ENCODE data around the gene DIP2C.

Gene DIP2C

GRCh38 chr10:391847-392704, 297.4 kb downstream of the DIP2C start:
- peak overlapping the region; percentile 93 for H3K27ac Mint-ChIP-seq
- H3K9me3 Mint-ChIP-seq = peaks cover 6% of the 10 kb centered on the region
- intact Hi-C loops (cut with micrococcal nuclease) = no loop called here

GRCh38 chr10:391305-391704, 298.2 kb downstream of the DIP2C start:
- Mint-ChIP-seq H3K36me3 (ENCODE audit: low read depth) (no peaks in the 10 kb centered on the region), H3K27me3 (peaks cover 5% of the 10 kb centered on the region), H3K27ac (peak overlapping the region; percentile 93), H3K4me1 (ENCODE audit: low read depth) (peaks cover 50% of the 10 kb centered on the region), H3K4me3 (no peak overlapping the region), H3K9me3 (peaks cover 6% of the 10 kb centered on the region)
- intact Hi-C loops (cut with micrococcal nuclease) = no loop called here

More at GRCh38 chr10:391847-392704, 297.4 kb downstream of the DIP2C start:
- H3K27me3 Mint-ChIP-seq = peaks cover 6% of the 10 kb centered on the region
- H3K4me1 Mint-ChIP-seq (ENCODE audit: low read depth) = peaks cover 47% of the 10 kb centered on the region
- H3K36me3 Mint-ChIP-seq (ENCODE audit: low read depth) = no peaks in the 10 kb centered on the region
- no peak overlapping the region for H3K4me3 Mint-ChIP-seq

GRCh38 chr10:390449-391100, 298.9 kb downstream of the DIP2C start:
- no peaks in the 10 kb centered on the region for H3K36me3 Mint-ChIP-seq (ENCODE audit: low read depth)
- peak overlapping the region; percentile 93 for H3K27ac Mint-ChIP-seq
- peaks cover 6% of the 10 kb centered on the region for H3K9me3 Mint-ChIP-seq
- H3K4me1 Mint-ChIP-seq (ENCODE audit: low read depth) = peaks cover 57% of the 10 kb centered on the region
- H3K27me3 Mint-ChIP-seq = peaks cover 9% of the 10 kb centered on the region
- intact Hi-C loops (cut with micrococcal nuclease) = no loop called here
- no peak overlapping the region for H3K4me3 Mint-ChIP-seq

- intact Hi-C loops (cut with micrococcal nuclease) = no loop called here
- peaks cover 10% of the 10 kb centered on the region for H3K27me3 Mint-ChIP-seq
These were observed 299.5 kb downstream of the DIP2C start for GRCh38 chr10:389836-390448.

GRCh38 chr10:389261-389790, 300.1 kb downstream of the DIP2C start:
- Mint-ChIP-seq H3K36me3 (ENCODE audit: low read depth) (peaks cover 3% of the 10 kb centered on the region), H3K4me3 (no peak overlapping the region), H3K9me3 (peaks cover 6% of the 10 kb centered on the region), H3K27ac (peak overlapping the region; percentile 93), H3K27me3 (peaks cover 15% of the 10 kb centered on the region), H3K4me1 (ENCODE audit: low read depth) (peaks cover 59% of the 10 kb centered on the region)
- intact Hi-C loops (cut with micrococcal nuclease) = no loop called here

More at GRCh38 chr10:389836-390448, 299.5 kb downstream of the DIP2C start:
- Mint-ChIP-seq H3K36me3 (ENCODE audit: low read depth) (no peaks in the 10 kb centered on the region), H3K4me3 (no peak overlapping the region), H3K4me1 (ENCODE audit: low read depth) (peaks cover 60% of the 10 kb centered on the region), H3K27ac (peak overlapping the region; percentile 93), H3K9me3 (peaks cover 6% of the 10 kb centered on the region)

GRCh38 chr10:388661-389045, 300.8 kb downstream of the DIP2C start:
- H3K9me3 Mint-ChIP-seq = no peaks in the 10 kb centered on the region
- H3K4me3 Mint-ChIP-seq = peak overlapping the region; percentile 64
- intact Hi-C loops (cut with micrococcal nuclease) = no loop called here
- peaks cover 54% of the 10 kb centered on the region for H3K4me1 Mint-ChIP-seq (ENCODE audit: low read depth)
- peaks cover 9% of the 10 kb centered on the region for H3K36me3 Mint-ChIP-seq (ENCODE audit: low read depth)
- peak overlapping the region; percentile 93 for H3K27ac Mint-ChIP-seq
- H3K27me3 Mint-ChIP-seq = peaks cover 18% of the 10 kb centered on the region

- Mint-ChIP-seq H3K9me3 (no peaks in the 10 kb centered on the region), H3K27me3 (peaks cover 19% of the 10 kb centered on the region), H3K36me3 (ENCODE audit: low read depth) (peaks cover 11% of the 10 kb centered on the region), H3K4me1 (ENCODE audit: low read depth) (peaks cover 54% of the 10 kb centered on the region), H3K4me3 (peak overlapping the region; percentile 64), H3K27ac (peak overlapping the region; percentile 93)
- intact Hi-C loops (cut with micrococcal nuclease) = no loop called here
These were observed 301.4 kb downstream of the DIP2C start for GRCh38 chr10:387909-388660.

- Mint-ChIP-seq H3K27ac (peak overlapping the region; percentile 93), H3K4me3 (peak overlapping the region; percentile 64), H3K9me3 (no peaks in the 10 kb centered on the region), H3K27me3 (peaks cover 19% of the 10 kb centered on the region), H3K36me3 (ENCODE audit: low read depth) (peaks cover 11% of the 10 kb centered on the region), H3K4me1 (ENCODE audit: low read depth) (peaks cover 54% of the 10 kb centered on the region)
- intact Hi-C loops (cut with micrococcal nuclease) = no loop called here
These were observed 301.9 kb downstream of the DIP2C start for GRCh38 chr10:387593-387891.

- peak overlapping the region; percentile 64 for H3K4me3 Mint-ChIP-seq
- H3K9me3 Mint-ChIP-seq = no peaks in the 10 kb centered on the region
- H3K36me3 Mint-ChIP-seq (ENCODE audit: low read depth) = peaks cover 11% of the 10 kb centered on the region
- H3K27me3 Mint-ChIP-seq = peaks cover 19% of the 10 kb centered on the region
- peak overlapping the region; percentile 93 for H3K27ac Mint-ChIP-seq
- intact Hi-C loops (cut with micrococcal nuclease) = no loop called here
- H3K4me1 Mint-ChIP-seq (ENCODE audit: low read depth) = peaks cover 54% of the 10 kb centered on the region
These were observed 302.5 kb downstream of the DIP2C start for GRCh38 chr10:386771-387592.

GRCh38 chr10:385571-386300, 303.7 kb downstream of the DIP2C start:
- Mint-ChIP-seq H3K27me3 (peaks cover 22% of the 10 kb centered on the region), H3K4me1 (ENCODE audit: low read depth) (peaks cover 54% of the 10 kb centered on the region), H3K36me3 (ENCODE audit: low read depth) (peaks cover 19% of the 10 kb centered on the region), H3K4me3 (no peak overlapping the region), H3K27ac (peak overlapping the region; percentile 93), H3K9me3 (no peaks in the 10 kb centered on the region)
- intact Hi-C loops (cut with micrococcal nuclease) = no loop called here

- Mint-ChIP-seq H3K4me1 (ENCODE audit: low read depth) (peaks cover 50% of the 10 kb centered on the region), H3K36me3 (ENCODE audit: low read depth) (peaks cover 26% of the 10 kb centered on the region), H3K9me3 (no peaks in the 10 kb centered on the region), H3K27me3 (peaks cover 27% of the 10 kb centered on the region), H3K4me3 (no peak overlapping the region), H3K27ac (peak overlapping the region; percentile 47)
- intact Hi-C loops (cut with micrococcal nuclease) = no loop called here
These were observed 304.7 kb downstream of the DIP2C start for GRCh38 chr10:384538-385305.

- Mint-ChIP-seq H3K9me3 (no peaks in the 10 kb centered on the region), H3K4me1 (ENCODE audit: low read depth) (peaks cover 38% of the 10 kb centered on the region), H3K27ac (no peak overlapping the region), H3K4me3 (no peak overlapping the region), H3K36me3 (ENCODE audit: low read depth) (peaks cover 32% of the 10 kb centered on the region), H3K27me3 (peaks cover 29% of the 10 kb centered on the region)
- intact Hi-C loops (cut with micrococcal nuclease) = no loop called here
These were observed 305.9 kb downstream of the DIP2C start for GRCh38 chr10:383519-383918.

Measured in dendritic cell treated with granulocyte-macrophage colony-stimulating factor and Interleukin-4, amounts not matched to agents 40 ng/mL and 50 ng/mL, for 4 days (primary cell).